ENCODE data around the gene EIF2S3B.

Gene EIF2S3B

DNA sequence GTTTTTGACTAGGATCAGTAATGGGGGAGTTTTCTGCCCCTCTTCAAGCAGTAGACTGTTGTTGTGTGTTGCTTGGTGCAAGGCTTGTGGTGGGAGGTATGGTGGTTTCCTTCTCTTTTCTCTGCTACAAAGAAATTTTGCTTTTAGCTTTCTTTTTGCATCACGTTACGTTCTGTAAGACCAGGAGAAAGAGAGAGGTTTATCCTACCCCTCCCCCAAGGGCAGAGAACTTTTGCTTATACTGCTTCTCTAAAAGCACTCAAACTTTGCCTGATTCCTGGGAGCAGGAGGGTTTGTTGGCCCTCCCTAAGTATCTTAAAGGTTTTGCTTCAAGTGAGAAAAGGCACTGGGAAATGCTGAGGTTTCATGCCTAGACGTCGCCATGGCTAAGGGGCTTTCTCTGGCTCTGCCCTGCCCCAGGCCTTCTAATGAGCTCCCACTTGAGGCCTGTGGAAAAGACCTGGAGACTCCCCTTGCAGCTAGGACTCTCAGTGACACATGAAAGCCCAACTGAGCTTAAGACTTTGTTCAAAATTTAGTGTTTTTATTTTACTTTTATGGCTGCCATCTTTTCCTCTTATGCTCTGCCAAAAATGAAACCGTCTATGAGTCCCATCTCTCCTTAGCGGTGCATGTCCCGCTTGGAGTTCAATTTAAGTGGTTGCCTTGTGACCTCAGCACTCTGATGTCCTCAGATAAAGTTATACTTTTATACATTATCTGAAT lies 49.2 kb downstream of the EIF2S3B start:
- DNase-seq = no peak

- DNase-seq = no peak
Observed at GRCh38 chr12:10557329-10557728, 51.6 kb downstream of the EIF2S3B start.

- no peak for DNase-seq
Observed at GRCh38 chr12:10557766-10558165, 52.1 kb downstream of the EIF2S3B start.
